Measurements from ENCODE around the gene SRP68.
A peak's percentile ranks its signal among the peaks of the same experiment; 100 is the strongest.
"Not testable (repeated sequence)": the region's sequence is repeated elsewhere in the genome, so short reads cannot be mapped to it uniquely, and the experiment has no call there.

Gene SRP68

GRCh38 chr17:76080768-76081287, 8.5 kb upstream of the SRP68 start:
- peaks cover 33 to 44% of the 10 kb centered on the region in 2 donors for H3K27me3 ChIP-seq (ENCODE audit: control insufficient read depth in 1 of 2, insufficient read depth in 2 of 2, low read length in 2 of 2)
- no peak overlapping the region for H3K9ac ChIP-seq (ENCODE audit: low read length)
- peaks cover 19% of the 10 kb centered on the region for H3K4me1 ChIP-seq (ENCODE audit: insufficient read depth, low read length)
- H3K9me3 ChIP-seq (ENCODE audit: low read length) = no peaks in the 10 kb centered on the region
- no peak overlapping the region for H3K27ac ChIP-seq (ENCODE audit: low read depth, low read length)
- no peak overlapping the region for H3K4me3 ChIP-seq (ENCODE audit: low read depth in 1 of 2, low read length in 2 of 2)
- peaks cover 30% of the 10 kb centered on the region for H3K36me3 ChIP-seq (ENCODE audit: insufficient read depth, low read length)

- Histone ChIP-seq H3K27me3 (ENCODE audit: control insufficient read depth in 1 of 2, insufficient read depth in 2 of 2, low read length in 2 of 2) (peaks cover 40 to 50% of the 10 kb centered on the region in 2 donors), H3K4me1 (ENCODE audit: insufficient read depth, low read length) (peaks cover 25% of the 10 kb centered on the region)
Measured at GRCh38 chr17:76079956-76080767, 7.8 kb upstream of the SRP68 start.

DNA sequence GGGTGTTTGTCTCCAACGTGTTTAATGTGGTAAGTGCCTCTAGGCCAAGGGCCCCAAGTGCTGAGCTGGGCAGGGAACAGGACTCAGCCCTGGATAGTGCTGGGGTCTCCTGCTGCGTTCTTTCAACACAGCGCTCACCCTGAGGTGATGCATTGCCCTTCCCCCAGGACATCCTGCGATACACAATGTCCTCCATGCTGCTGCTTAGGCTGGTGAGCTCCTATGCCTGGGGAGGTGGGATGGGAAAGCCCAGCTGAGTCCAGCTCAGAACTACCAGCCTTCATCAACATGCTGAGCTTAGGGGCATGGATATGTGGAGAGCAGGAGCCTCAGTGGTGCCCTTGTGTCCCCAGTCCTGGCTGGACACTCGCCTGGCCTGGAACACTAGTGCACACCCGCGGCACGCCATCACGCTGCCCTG, 7.2 kb upstream of the SRP68 start:
- Histone ChIP-seq H3K4me1 (ENCODE audit: insufficient read depth, low read length) (peaks cover 25% of the 10 kb centered on the region), H3K27ac (ENCODE audit: low read depth, low read length) (no peak overlapping the region), H3K9me3 (ENCODE audit: low read length) (no peaks in the 10 kb centered on the region), H3K4me3 (ENCODE audit: low read depth in 1 of 2, low read length in 2 of 2) (no peak overlapping the region), H3K9ac (ENCODE audit: low read length) (no peak overlapping the region), H3K36me3 (ENCODE audit: insufficient read depth, low read length) (peaks cover 18% of the 10 kb centered on the region), H3K27me3 (ENCODE audit: control insufficient read depth in 1 of 2, insufficient read depth in 2 of 2, low read length in 2 of 2) (peaks cover 44 to 57% of the 10 kb centered on the region in 2 donors)

More at GRCh38 chr17:76079956-76080767, 7.8 kb upstream of the SRP68 start:
- Histone ChIP-seq H3K9ac (ENCODE audit: low read length) (no peak overlapping the region), H3K4me3 (ENCODE audit: low read depth in 1 of 2, low read length in 2 of 2) (no peak overlapping the region), H3K27ac (ENCODE audit: low read depth, low read length) (no peak overlapping the region), H3K36me3 (ENCODE audit: insufficient read depth, low read length) (peaks cover 24% of the 10 kb centered on the region), H3K9me3 (ENCODE audit: low read length) (no peaks in the 10 kb centered on the region)

GRCh38 chr17:76078860-76079534, 6.7 kb upstream of the SRP68 start, which contains the start of gene ZACN:
Gene ZACN (plus strand): TSS chr17:76079182. CDS start chr17:76079265, 83 bp downstream.
- Histone ChIP-seq H3K27me3 (ENCODE audit: control insufficient read depth in 1 of 2, insufficient read depth in 2 of 2, low read length in 2 of 2) (peaks cover 44 to 62% of the 10 kb centered on the region in 2 donors), H3K36me3 (ENCODE audit: insufficient read depth, low read length) (peaks cover 12% of the 10 kb centered on the region), H3K9ac (ENCODE audit: low read length) (no peak within 1 kb of the TSS), H3K4me3 (ENCODE audit: low read depth in 1 of 2, low read length in 2 of 2) (no peak within 1 kb of the TSS), H3K27ac (ENCODE audit: low read depth, low read length) (no peak within 1 kb of the TSS), H3K9me3 (ENCODE audit: low read length) (no peaks in the 10 kb centered on the region), H3K4me1 (ENCODE audit: insufficient read depth, low read length) (peaks cover 25% of the 10 kb centered on the region)

DNA sequence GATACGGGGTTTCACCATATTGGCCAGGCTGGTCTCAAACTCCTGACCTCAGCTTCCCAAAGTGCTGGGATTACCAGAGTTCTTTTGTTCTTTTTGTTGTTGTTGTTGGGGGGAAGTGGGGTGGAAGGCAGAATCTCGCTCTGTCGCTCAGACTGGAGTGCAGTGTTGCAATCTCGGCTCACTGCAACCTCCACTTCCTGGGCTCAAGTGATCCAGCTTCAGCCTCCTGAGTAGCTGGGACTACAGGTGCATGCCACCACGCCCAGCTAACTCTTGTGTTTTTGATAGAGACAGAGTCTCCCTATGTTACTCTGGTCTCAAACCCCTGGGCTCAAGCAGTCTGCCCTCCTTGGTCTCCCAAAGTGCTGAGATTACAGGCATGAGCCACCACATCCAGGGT, 6.1 kb upstream of the SRP68 start:
- peaks cover 25% of the 10 kb centered on the region for H3K4me1 ChIP-seq (ENCODE audit: insufficient read depth, low read length)
- H3K9ac ChIP-seq (ENCODE audit: low read length); H3K4me3 ChIP-seq (ENCODE audit: low read depth in 1 of 2, low read length in 2 of 2); H3K27ac ChIP-seq (ENCODE audit: low read depth, low read length); H3K9me3 ChIP-seq (ENCODE audit: low read length); H3K36me3 ChIP-seq (ENCODE audit: insufficient read depth, low read length): not testable (repeated sequence)
- H3K27me3 ChIP-seq (ENCODE audit: control insufficient read depth in 1 of 2, insufficient read depth in 2 of 2, low read length in 2 of 2) = peaks cover 44 to 67% of the 10 kb centered on the region in 2 donors

- peaks cover 44 to 67% of the 10 kb centered on the region in 2 donors for H3K27me3 ChIP-seq (ENCODE audit: control insufficient read depth in 1 of 2, insufficient read depth in 2 of 2, low read length in 2 of 2)
- H3K36me3 ChIP-seq (ENCODE audit: insufficient read depth, low read length) = no peaks in the 10 kb centered on the region
- H3K4me1 ChIP-seq (ENCODE audit: insufficient read depth, low read length) = peaks cover 29% of the 10 kb centered on the region
- H3K9ac ChIP-seq (ENCODE audit: low read length) = no peak overlapping the region
- no peak overlapping the region for H3K4me3 ChIP-seq (ENCODE audit: low read depth in 1 of 2, low read length in 2 of 2)
- no peaks in the 10 kb centered on the region for H3K9me3 ChIP-seq (ENCODE audit: low read length)
- H3K27ac ChIP-seq (ENCODE audit: low read depth, low read length) = no peak overlapping the region
Measured at GRCh38 chr17:76077584-76078110, 5.3 kb upstream of the SRP68 start.

DNA sequence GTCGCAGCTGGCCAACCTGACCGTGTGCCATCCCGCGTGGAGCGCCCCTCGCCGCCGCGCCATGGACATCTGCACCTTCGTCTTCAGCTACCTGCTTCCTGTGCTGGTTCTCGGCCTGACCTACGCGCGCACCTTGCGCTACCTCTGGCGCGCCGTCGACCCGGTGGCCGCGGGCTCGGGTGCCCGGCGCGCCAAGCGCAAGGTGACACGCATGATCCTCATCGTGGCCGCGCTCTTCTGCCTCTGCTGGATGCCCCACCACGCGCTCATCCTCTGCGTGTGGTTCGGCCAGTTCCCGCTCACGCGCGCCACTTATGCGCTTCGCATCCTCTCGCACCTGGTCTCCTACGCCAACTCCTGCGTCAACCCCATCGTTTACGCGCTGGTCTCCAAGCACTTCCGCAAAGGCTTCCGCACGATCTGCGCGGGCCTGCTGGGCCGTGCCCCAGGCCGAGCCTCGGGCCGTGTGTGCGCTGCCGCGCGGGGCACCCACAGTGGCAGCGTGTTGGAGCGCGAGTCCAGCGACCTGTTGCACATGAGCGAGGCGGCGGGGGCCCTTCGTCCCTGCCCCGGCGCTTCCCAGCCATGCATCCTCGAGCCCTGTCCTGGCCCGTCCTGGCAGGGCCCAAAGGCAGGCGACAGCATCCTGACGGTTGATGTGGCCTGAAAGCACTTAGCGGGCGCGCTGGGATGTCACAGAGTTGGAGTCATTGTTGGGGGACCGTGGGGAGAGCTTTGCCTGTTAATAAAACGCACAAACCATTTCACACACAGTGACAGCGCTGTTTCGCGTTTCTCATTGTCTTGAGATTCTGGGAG, 4.7 kb upstream of the SRP68 start:
- Histone ChIP-seq H3K27me3 (ENCODE audit: control insufficient read depth in 1 of 2, insufficient read depth in 2 of 2, low read length in 2 of 2) (peaks cover 44 to 67% of the 10 kb centered on the region in 2 donors), H3K9me3 (ENCODE audit: low read length) (no peaks in the 10 kb centered on the region), H3K27ac (ENCODE audit: low read depth, low read length) (no peak overlapping the region), H3K4me3 (ENCODE audit: low read depth in 1 of 2, low read length in 2 of 2) (no peak overlapping the region), H3K36me3 (ENCODE audit: insufficient read depth, low read length) (no peaks in the 10 kb centered on the region), H3K4me1 (ENCODE audit: insufficient read depth, low read length) (peaks cover 29% of the 10 kb centered on the region), H3K9ac (ENCODE audit: low read length) (no peak overlapping the region)

- Histone ChIP-seq H3K9me3 (ENCODE audit: low read length) (no peaks in the 10 kb centered on the region), H3K27me3 (ENCODE audit: control insufficient read depth in 1 of 2, insufficient read depth in 2 of 2, low read length in 2 of 2) (peaks cover 44 to 67% of the 10 kb centered on the region in 2 donors), H3K36me3 (ENCODE audit: insufficient read depth, low read length) (no peaks in the 10 kb centered on the region), H3K27ac (ENCODE audit: low read depth, low read length) (no peak overlapping the region), H3K4me1 (ENCODE audit: insufficient read depth, low read length) (peaks cover 35% of the 10 kb centered on the region), H3K4me3 (ENCODE audit: low read depth in 1 of 2, low read length in 2 of 2) (peak overlapping the region in 1 of 2 donors; percentile 27), H3K9ac (ENCODE audit: low read length) (no peak overlapping the region)
Measured at GRCh38 chr17:76076146-76076764, 3.9 kb upstream of the SRP68 start.

DNA sequence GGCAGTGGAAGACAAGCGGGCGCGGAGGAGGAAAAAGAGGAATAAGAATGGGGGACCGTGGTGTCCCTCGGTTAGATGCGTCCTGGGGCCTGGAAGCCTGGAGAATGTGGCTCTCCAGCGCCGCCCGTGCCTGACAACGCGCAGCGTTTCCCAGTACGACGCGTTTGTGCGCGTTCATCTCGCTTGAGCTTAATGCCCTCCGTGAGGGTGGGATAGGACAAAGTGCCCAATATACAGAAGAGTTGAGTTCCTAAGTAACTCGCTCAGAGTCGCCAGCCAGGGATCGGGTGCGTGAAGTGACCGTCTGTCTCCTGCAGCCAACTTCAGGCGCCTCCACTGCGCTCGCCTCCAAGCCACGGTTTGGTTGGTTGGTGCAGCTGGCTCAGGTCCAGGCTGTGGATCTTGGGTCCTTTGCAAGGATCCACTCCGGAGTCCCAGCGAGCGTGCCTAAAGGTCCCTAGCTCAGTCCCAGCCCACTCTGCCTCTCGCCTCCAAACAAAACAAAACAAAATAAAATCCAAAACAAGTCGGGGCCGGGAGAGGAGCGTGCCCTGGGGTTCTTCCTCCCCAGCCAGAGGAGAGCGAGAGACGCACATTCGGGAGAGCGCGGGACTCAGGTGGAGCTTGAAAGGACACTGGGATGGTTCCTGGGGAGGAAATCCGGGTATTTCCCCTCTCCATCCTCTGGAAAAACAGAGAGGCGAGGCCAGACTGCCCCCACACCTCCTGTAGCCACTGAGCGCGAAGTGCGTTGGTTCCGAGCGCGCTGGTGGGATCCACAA, 3.2 kb upstream of the SRP68 start:
- H3K27me3 ChIP-seq (ENCODE audit: control insufficient read depth in 1 of 2, insufficient read depth in 2 of 2, low read length in 2 of 2) = peaks cover 44 to 67% of the 10 kb centered on the region in 2 donors
- peaks cover 42% of the 10 kb centered on the region for H3K4me1 ChIP-seq (ENCODE audit: insufficient read depth, low read length)
- H3K27ac ChIP-seq (ENCODE audit: low read depth, low read length) = no peak overlapping the region
- H3K36me3 ChIP-seq (ENCODE audit: insufficient read depth, low read length) = no peaks in the 10 kb centered on the region
- no peaks in the 10 kb centered on the region for H3K9me3 ChIP-seq (ENCODE audit: low read length)
- peak overlapping the region; percentile 27 to 47 for H3K4me3 ChIP-seq (ENCODE audit: low read depth in 1 of 2, low read length in 2 of 2)
- no peak overlapping the region for H3K9ac ChIP-seq (ENCODE audit: low read length)
